ENCODE measurements around the gene TMPRSS2. TPM values are rescaled to one million over a fixed set of nuclear protein-coding genes. Genes with fewer than 3 reads are reported as not detected.

Gene TMPRSS2
- total and polyA plus RNA-seq, 9 of the 15 experiments (the other 6 are each of a cell fraction or from before 2014, with no cell fraction given), result 0.20 TPM; not detected in 8

GRCh38 chr21:41477641-41478318, 30.2 kb downstream of the TMPRSS2 start:
- Histone ChIP-seq H3K27me3 (ENCODE audit: control insufficient read depth in 2 of 2, insufficient read depth in 2 of 2, low read length in 2 of 2) (peaks cover 12 to 34% of the 10 kb centered on the region in 2 experiments; a peak in 4 of 5 replicates), H3K9me3 (replicated peaks; ENCODE audit: control insufficient read depth, insufficient read depth, low read depth, low read length) (no peaks in the 10 kb centered on the region), H4K20me1 (replicated peaks; ENCODE audit: control insufficient read depth, insufficient read depth, low read length) (no peaks in the 10 kb centered on the region), H3K4me2 (ENCODE audit: insufficient read depth, low read length) (no peak overlapping the region), H3K79me2 (ENCODE audit: control insufficient read depth, insufficient read depth, low read length) (no peaks in the 10 kb centered on the region), H3K9me1 (ENCODE audit: control insufficient read depth, insufficient read depth, low read length) (no peaks in the 10 kb centered on the region), H2AFZ (ENCODE audit: low read depth, low read length) (no peak overlapping the region), H3K4me1 (replicated peaks in 1 of 2; ENCODE audit: control insufficient read depth in 2 of 2, insufficient read depth in 2 of 2, low read length in 2 of 2) (no peaks in the 10 kb centered on the region), H3K36me3 (ENCODE audit: control insufficient read depth, insufficient read depth, low read length) (no peaks in the 10 kb centered on the region), H3K27ac (ENCODE audit: extremely low read depth, low read depth, low read length) (no peak overlapping the region), H3K4me3 (no peak overlapping the region), H3K9ac (ENCODE audit: insufficient read depth in 1 of 2, low read depth in 2 of 2, low read length in 2 of 2) (no peak overlapping the region)
- ChIA-PET CTCF (ENCODE audit: low intra/inter-chr PET ratio) (no interaction called here), POLR2A (no interaction called here)
- TF ChIP-seq, protein P1, sequence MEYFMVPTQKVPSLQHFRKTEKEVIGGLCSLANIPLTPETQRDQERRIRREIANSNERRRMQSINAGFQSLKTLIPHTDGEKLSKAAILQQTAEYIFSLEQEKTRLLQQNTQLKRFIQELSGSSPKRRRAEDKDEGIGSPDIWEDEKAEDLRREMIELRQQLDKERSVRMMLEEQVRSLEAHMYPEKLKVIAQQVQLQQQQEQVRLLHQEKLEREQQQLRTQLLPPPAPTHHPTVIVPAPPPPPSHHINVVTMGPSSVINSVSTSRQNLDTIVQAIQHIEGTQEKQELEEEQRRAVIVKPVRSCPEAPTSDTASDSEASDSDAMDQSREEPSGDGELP (CRISPR knock-in tag; IDR thresholded peaks at IDR 0.05; ENCODE audit: borderline replicate concordance), result no peak
- TF ChIP-seq ATF7 (IDR thresholded peaks at IDR 0.05) (no peak), GTF2B (IDR thresholded peaks at IDR 0.05; ENCODE audit: extremely low read depth, insufficient read length) (no peak), HDAC3 (IDR thresholded peaks at IDR 0.05; ENCODE audit: borderline replicate concordance, partially characterized antibody) (no peak), ZNF140 (CRISPR knock-in tag; IDR thresholded peaks at IDR 0.05) (no peak), ATF1 (CRISPR knock-in tag; IDR thresholded peaks at IDR 0.05) (no peak), ATF1 (tag; IDR thresholded peaks at IDR 0.05) (no peak), RAD21 (CRISPR knock-in tag; conservative IDR thresholded peaks at IDR 0.05 in 1 of 2, IDR thresholded peaks at IDR 0.05 in 1 of 2) (no peak), TSC22D4 (tag; IDR thresholded peaks at IDR 0.05) (no peak), SUPT5H (IDR thresholded peaks at IDR 0.05) (no peak), SRSF7 (optimal IDR thresholded peaks at IDR 0.05; ENCODE audit: low read depth, low read length) (no peak), RBM15 (IDR thresholded peaks at IDR 0.05; ENCODE audit: insufficient read depth, low read length) (no peak)
- TF ChIP-seq, protein P2, sequence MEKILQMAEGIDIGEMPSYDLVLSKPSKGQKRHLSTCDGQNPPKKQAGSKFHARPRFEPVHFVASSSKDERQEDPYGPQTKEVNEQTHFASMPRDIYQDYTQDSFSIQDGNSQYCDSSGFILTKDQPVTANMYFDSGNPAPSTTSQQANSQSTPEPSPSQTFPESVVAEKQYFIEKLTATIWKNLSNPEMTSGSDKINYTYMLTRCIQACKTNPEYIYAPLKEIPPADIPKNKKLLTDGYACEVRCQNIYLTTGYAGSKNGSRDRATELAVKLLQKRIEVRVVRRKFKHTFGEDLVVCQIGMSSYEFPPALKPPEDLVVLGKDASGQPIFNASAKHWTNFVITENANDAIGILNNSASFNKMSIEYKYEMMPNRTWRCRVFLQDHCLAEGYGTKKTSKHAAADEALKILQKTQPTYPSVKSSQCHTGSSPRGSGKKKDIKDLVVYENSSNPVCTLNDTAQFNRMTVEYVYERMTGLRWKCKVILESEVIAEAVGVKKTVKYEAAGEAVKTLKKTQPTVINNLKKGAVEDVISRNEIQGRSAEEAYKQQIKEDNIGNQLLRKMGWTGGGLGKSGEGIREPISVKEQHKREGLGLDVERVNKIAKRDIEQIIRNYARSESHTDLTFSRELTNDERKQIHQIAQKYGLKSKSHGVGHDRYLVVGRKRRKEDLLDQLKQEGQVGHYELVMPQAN (IDR thresholded peaks at IDR 0.05; ENCODE audit: borderline replicate concordance), result no peak
- TF ChIP-seq, protein P3, sequence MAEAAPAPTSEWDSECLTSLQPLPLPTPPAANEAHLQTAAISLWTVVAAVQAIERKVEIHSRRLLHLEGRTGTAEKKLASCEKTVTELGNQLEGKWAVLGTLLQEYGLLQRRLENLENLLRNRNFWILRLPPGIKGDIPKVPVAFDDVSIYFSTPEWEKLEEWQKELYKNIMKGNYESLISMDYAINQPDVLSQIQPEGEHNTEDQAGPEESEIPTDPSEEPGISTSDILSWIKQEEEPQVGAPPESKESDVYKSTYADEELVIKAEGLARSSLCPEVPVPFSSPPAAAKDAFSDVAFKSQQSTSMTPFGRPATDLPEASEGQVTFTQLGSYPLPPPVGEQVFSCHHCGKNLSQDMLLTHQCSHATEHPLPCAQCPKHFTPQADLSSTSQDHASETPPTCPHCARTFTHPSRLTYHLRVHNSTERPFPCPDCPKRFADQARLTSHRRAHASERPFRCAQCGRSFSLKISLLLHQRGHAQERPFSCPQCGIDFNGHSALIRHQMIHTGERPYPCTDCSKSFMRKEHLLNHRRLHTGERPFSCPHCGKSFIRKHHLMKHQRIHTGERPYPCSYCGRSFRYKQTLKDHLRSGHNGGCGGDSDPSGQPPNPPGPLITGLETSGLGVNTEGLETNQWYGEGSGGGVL (CRISPR knock-in tag; IDR thresholded peaks at IDR 0.05), result no peak
- intact Hi-C loops (cut with micrococcal nuclease), result no loop called here
- WGBS (ENCODE audit: insufficient coverage, low coverage, missing lambda C conversion rate), result 0% methylated on average over 13 of the region's 15 CpGs
- DNase-seq (ENCODE audit: extremely low read depth in 1 of 4, low spot score in 3 of 4), result no peak
- BruUV-seq (replicated peaks), result no TSS peak
- no peak for ATAC-seq
- in situ Hi-C loops (cut with MboI), result no loop called here
- no peak for FAIRE-seq
